Measurements from ENCODE around the gene ATP8A1. TPM values are rescaled to one million over a fixed set of nuclear protein-coding genes. Genes with fewer than 3 reads are reported as not detected.

ATP8A1 gene
- total and polyA plus RNA-seq, 9 donors = 5.0 to 10.4 (median 8.6) TPM

DNA sequence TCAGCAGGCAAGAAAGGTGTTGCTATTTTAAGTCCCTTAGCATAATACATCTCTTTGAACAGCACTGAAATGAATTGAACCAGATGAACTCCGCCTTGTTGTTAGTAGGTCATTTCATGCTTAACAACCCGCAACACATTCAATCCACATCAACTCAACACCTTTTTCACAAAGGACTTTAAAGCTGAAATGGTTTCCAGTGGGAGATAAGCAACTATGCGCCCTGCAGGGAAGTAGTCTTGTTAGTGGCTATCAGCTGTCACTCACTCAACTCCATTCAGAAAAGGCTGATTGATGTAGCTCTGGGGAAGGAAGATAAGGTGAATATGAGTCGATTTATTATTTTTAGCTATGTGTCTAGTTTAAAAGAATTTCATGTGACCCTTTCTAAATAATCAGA lies 46.0 kb downstream of the ATP8A1 start:
- H3K4me3 ChIP-seq (ENCODE audit: low read length) = no peak overlapping the region
- H3K4me1 ChIP-seq (ENCODE audit: control insufficient read depth, insufficient read depth, low read length) = no peaks in the 10 kb centered on the region
- no peaks in the 10 kb centered on the region for H3K27me3 ChIP-seq (ENCODE audit: control insufficient read depth, insufficient read depth, low read length)
- no peak for DNase-seq
- WGBS (ENCODE audit: insufficient coverage) = no CpG with 5 or more reads among the region's 4 CpGs
- no peaks in the 10 kb centered on the region for H3K36me3 ChIP-seq (ENCODE audit: control insufficient read depth, insufficient read depth, low read length)
- H3K27ac ChIP-seq (ENCODE audit: low read length) = no peak overlapping the region
- H3K9me3 ChIP-seq (replicated peaks; ENCODE audit: control insufficient read depth, low read depth, low read length) = no peaks in the 10 kb centered on the region

DNA sequence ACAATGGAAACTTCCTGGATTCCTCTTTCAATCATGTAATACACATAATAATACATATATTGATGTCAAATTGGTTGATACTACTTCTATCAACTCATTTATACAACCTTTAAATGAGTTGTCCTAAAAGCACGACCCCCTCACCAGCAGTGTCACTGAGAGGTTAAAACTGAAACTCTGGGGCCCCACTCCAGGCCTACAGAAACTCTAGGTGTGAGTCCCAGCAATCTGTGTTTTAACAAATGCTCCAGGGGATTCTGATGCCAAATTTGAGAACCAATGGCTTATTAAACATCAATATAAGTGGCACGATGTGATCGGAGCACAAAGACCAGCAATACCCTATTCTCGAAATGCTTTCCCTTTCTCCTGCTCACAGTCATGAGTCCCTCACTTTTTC lies 47.9 kb downstream of the ATP8A1 start:
- Histone ChIP-seq H3K9me3 (replicated peaks; ENCODE audit: control insufficient read depth, low read depth, low read length) (no peaks in the 10 kb centered on the region), H3K4me1 (ENCODE audit: control insufficient read depth, insufficient read depth, low read length) (no peaks in the 10 kb centered on the region), H3K36me3 (ENCODE audit: control insufficient read depth, insufficient read depth, low read length) (no peaks in the 10 kb centered on the region), H3K27me3 (ENCODE audit: control insufficient read depth, insufficient read depth, low read length) (no peaks in the 10 kb centered on the region), H3K4me3 (ENCODE audit: low read length) (no peak overlapping the region), H3K27ac (ENCODE audit: low read length) (no peak overlapping the region)
- no peak for DNase-seq
- 83% methylated on average over 2 of the region's 4 CpGs for WGBS (ENCODE audit: insufficient coverage)

DNA sequence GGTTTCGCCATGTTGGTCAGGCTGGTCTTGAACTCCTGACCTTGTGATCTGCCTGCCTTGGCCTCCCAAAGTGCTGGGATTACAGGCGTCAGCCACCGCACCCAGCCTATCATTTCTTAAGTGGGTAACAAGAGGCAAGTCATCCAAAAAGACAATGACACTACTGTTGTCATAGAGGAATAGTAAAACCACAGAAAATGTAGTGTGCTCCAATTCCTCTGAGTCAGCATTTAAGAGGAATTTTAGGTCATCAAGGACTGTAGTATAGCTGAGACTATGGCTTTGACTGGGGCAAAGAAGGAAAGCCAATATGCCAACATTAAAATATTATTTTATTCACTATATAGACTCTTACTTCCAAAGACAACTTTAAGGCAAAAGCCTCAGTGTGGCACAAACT lies 48.4 kb downstream of the ATP8A1 start:
- Histone ChIP-seq H3K4me3 (ENCODE audit: low read length) (no peak overlapping the region), H3K4me1 (ENCODE audit: control insufficient read depth, insufficient read depth, low read length) (no peaks in the 10 kb centered on the region), H3K27me3 (ENCODE audit: control insufficient read depth, insufficient read depth, low read length) (no peaks in the 10 kb centered on the region), H3K9me3 (replicated peaks; ENCODE audit: control insufficient read depth, low read depth, low read length) (no peaks in the 10 kb centered on the region), H3K36me3 (ENCODE audit: control insufficient read depth, insufficient read depth, low read length) (no peaks in the 10 kb centered on the region), H3K27ac (ENCODE audit: low read length) (no peak overlapping the region)
- WGBS (ENCODE audit: insufficient coverage) = 90% methylated on average over 2 of the region's 3 CpGs
- no peak for DNase-seq

DNA sequence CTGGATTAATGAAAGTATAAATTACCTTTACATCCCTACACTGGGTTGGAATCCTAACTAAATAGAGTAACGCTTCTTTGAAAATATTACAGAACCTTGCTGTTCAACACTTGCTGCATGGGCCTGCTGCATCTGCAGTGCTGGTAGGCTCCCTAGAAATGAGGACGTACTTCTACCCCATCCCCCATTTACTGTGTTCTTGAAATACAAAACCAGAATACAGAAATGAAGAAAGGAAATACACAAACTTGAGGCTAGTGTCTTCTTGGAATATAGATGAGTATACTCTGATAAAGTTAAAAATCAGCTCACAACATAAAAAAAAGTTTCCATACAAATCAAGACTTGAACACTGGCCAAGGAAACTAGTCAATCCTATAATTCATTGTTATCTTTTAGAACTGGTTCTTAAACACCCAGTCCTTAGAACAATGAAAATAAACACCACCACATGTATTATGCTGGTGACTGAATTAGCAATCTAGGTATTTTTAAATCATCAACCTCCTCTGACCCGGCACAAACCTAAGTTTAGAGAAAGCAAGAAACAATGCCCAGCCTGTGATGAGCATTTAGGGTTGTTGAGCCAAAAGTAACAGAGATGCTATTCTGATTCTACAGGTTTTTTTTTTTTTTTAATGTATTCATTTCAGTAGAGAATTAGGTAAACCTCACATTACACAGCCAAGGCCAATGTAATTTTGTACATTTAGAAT lies 49.7 kb downstream of the ATP8A1 start:
- Histone ChIP-seq H3K9me3 (replicated peaks; ENCODE audit: control insufficient read depth, low read depth, low read length) (no peaks in the 10 kb centered on the region), H3K27ac (ENCODE audit: low read length) (no peak overlapping the region), H3K27me3 (ENCODE audit: control insufficient read depth, insufficient read depth, low read length) (no peaks in the 10 kb centered on the region), H3K4me1 (ENCODE audit: control insufficient read depth, insufficient read depth, low read length) (no peaks in the 10 kb centered on the region), H3K4me3 (ENCODE audit: low read length) (no peak overlapping the region), H3K36me3 (ENCODE audit: control insufficient read depth, insufficient read depth, low read length) (no peaks in the 10 kb centered on the region)
- no CpG with 5 or more reads among the region's 3 CpGs for WGBS (ENCODE audit: insufficient coverage)
- DNase-seq = no peak

DNA sequence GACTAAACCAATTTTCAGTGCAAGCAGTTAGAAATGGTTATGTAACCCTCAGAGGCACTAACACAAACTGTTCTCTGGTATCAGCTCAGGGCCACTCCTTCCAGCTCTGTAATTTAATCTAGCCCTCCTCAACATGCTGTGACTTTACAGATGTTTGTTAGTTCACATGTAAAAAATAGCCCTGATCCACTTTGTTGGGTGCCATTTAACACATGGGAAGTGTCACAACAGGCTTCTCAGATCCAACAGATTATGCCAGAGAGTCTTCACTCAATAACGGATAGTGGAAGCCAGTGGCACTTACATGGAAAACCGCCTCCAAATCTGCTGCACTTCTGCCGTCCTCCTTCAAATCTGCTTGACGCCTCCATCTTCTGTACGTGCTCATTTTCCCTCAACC lies 51.6 kb downstream of the ATP8A1 start:
- Histone ChIP-seq H3K27ac (ENCODE audit: low read length) (no peak overlapping the region), H3K36me3 (ENCODE audit: control insufficient read depth, insufficient read depth, low read length) (no peaks in the 10 kb centered on the region), H3K9me3 (replicated peaks; ENCODE audit: control insufficient read depth, low read depth, low read length) (no peaks in the 10 kb centered on the region), H3K4me1 (ENCODE audit: control insufficient read depth, insufficient read depth, low read length) (no peaks in the 10 kb centered on the region), H3K4me3 (ENCODE audit: low read length) (no peak overlapping the region), H3K27me3 (ENCODE audit: control insufficient read depth, insufficient read depth, low read length) (no peaks in the 10 kb centered on the region)
- WGBS (ENCODE audit: insufficient coverage) = 70% methylated on average over 5 of the region's 5 CpGs
- peak; percentile 8 for DNase-seq

DNA sequence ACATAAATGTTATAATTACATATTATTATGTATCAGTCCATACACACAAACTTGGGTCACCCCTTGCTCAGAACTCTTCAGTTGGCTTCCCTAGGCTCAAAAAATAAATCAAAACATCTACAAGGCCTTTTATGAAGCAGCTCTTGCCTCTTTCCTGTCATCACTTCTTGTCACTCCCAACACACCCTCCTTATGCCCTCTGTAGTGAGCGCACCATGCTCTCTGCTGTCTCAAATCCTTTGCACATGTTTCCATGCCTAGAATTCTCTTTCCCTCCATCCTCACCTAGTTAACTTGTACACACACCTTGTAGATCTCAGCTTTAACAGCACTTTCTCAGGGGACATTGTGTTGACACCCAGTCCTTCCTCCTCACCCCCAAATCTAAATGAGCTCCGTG lies 53.0 kb downstream of the ATP8A1 start:
- no peaks in the 10 kb centered on the region for H3K4me1 ChIP-seq (ENCODE audit: control insufficient read depth, insufficient read depth, low read length)
- 93% methylated on average over 1 of the region's 2 CpGs for WGBS (ENCODE audit: insufficient coverage)

DNA sequence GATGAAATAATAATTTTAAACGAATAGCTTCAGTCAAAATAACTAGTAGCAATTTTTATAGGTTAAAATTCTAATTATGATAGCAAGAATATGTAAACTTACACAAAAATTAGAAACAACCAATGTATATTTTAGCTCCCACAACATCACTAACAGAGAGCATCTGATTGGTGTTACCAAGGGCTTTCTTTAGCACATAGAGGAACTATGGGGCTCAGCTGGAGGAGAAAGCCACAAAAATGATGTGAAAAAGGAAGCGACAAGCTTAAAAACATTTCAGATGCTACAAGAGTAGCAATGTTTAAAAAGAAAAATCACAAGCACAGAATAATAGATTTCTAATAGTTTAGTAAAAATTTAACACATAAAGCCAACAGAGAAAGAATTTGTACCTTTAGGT lies 56.3 kb downstream of the ATP8A1 start:
- no CpG with 5 or more reads among the region's 2 CpGs for WGBS (ENCODE audit: insufficient coverage)
- no peaks in the 10 kb centered on the region for H3K9me3 ChIP-seq (replicated peaks; ENCODE audit: control insufficient read depth, low read depth, low read length)
- H3K4me3 ChIP-seq (ENCODE audit: low read length) = no peak overlapping the region
- H3K27ac ChIP-seq (ENCODE audit: low read length) = no peak overlapping the region
- no peaks in the 10 kb centered on the region for H3K4me1 ChIP-seq (ENCODE audit: control insufficient read depth, insufficient read depth, low read length)
- no peaks in the 10 kb centered on the region for H3K27me3 ChIP-seq (ENCODE audit: control insufficient read depth, insufficient read depth, low read length)
- no peak for DNase-seq
- no peaks in the 10 kb centered on the region for H3K36me3 ChIP-seq (ENCODE audit: control insufficient read depth, insufficient read depth, low read length)

More for the DNA sequence above, 53.0 kb downstream of the ATP8A1 start:
- H3K36me3 ChIP-seq (ENCODE audit: control insufficient read depth, insufficient read depth, low read length) = no peaks in the 10 kb centered on the region
- H3K27ac ChIP-seq (ENCODE audit: low read length) = no peak overlapping the region
- no peaks in the 10 kb centered on the region for H3K27me3 ChIP-seq (ENCODE audit: control insufficient read depth, insufficient read depth, low read length)
- no peak overlapping the region for H3K4me3 ChIP-seq (ENCODE audit: low read length)
- no peaks in the 10 kb centered on the region for H3K9me3 ChIP-seq (replicated peaks; ENCODE audit: control insufficient read depth, low read depth, low read length)
- no peak for DNase-seq

DNA sequence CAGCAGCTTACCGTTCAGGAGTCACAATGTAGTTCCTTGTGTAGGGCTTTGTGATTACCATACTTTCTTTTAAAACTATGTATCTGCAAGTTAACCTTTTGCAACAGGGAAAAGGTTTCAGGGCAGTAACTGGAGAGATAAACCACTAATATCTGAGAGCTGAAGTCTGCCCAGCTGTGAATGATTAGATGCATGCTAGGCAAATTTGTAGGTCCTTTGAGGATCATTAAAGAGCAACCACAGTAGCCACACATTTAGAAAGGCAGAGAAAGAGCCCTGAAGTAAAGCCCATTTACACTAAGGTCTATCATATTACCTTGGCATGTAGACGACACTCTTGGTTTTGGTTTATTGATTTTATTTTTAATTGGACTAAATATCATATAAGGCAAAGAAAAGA lies 60.0 kb downstream of the ATP8A1 start:
- WGBS (ENCODE audit: insufficient coverage) = no CpG with 5 or more reads among the region's 2 CpGs
- DNase-seq = no peak
- H3K27ac ChIP-seq (ENCODE audit: low read length) = no peak overlapping the region
- H3K9me3 ChIP-seq (replicated peaks; ENCODE audit: control insufficient read depth, low read depth, low read length) = no peaks in the 10 kb centered on the region
- no peak overlapping the region for H3K4me3 ChIP-seq (ENCODE audit: low read length)
- no peaks in the 10 kb centered on the region for H3K27me3 ChIP-seq (ENCODE audit: control insufficient read depth, insufficient read depth, low read length)
- no peaks in the 10 kb centered on the region for H3K36me3 ChIP-seq (ENCODE audit: control insufficient read depth, insufficient read depth, low read length)
- no peaks in the 10 kb centered on the region for H3K4me1 ChIP-seq (ENCODE audit: control insufficient read depth, insufficient read depth, low read length)

DNA sequence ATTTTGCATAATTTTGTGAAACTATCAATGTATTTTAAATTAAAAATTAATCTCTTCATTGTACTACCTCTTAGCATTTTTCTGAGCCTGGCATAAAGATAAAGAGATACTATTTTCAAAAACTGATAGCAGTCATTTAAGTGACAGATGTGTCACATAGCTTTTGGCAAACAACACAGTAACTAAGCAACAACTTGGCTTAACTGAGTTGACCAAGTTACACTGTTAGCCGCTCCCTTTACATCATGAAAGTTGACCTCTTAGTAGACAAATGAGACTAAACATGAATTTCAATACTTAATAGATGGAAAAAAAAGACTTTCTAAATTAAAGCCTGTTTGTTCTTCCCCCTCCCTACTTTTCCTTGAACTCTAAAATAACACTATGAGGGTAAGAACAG lies 62.0 kb downstream of the ATP8A1 start:
- DNase-seq = peak; percentile 18
- H3K27ac ChIP-seq (ENCODE audit: low read length) = no peak overlapping the region
- WGBS (ENCODE audit: insufficient coverage) = no CpG with 5 or more reads among the region's 1 CpG

DNA sequence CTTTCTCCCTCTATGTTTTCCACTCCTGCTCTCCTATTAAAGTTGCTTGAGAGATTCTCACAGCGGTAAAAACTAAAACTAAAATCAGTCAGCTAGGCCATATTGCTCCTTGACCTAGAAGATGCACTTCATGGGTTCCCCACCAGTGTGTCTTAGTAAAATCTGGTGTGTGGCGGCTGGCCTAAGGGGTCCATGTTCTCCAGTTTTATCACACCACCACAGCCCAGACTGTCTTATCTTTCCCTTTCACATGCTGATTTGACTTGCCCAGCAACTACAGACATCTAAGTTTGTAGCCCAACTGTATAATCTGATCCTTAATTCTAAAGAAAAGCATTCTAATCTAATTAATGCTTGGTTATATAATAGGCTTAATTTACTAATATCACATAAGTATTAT lies 68.0 kb downstream of the ATP8A1 start:
- Histone ChIP-seq H3K36me3 (ENCODE audit: control insufficient read depth, insufficient read depth, low read length) (no peaks in the 10 kb centered on the region), H3K27ac (ENCODE audit: low read length) (no peak overlapping the region), H3K4me3 (ENCODE audit: low read length) (no peak overlapping the region), H3K9me3 (replicated peaks; ENCODE audit: control insufficient read depth, low read depth, low read length) (no peaks in the 10 kb centered on the region), H3K27me3 (ENCODE audit: control insufficient read depth, insufficient read depth, low read length) (no peaks in the 10 kb centered on the region), H3K4me1 (ENCODE audit: control insufficient read depth, insufficient read depth, low read length) (no peaks in the 10 kb centered on the region)
- DNase-seq = no peak
- 100% methylated on average over 1 of the region's 2 CpGs for WGBS (ENCODE audit: insufficient coverage)

More for the DNA sequence above, 62.0 kb downstream of the ATP8A1 start:
- Histone ChIP-seq H3K36me3 (ENCODE audit: control insufficient read depth, insufficient read depth, low read length) (no peaks in the 10 kb centered on the region), H3K9me3 (replicated peaks; ENCODE audit: control insufficient read depth, low read depth, low read length) (no peaks in the 10 kb centered on the region), H3K4me3 (ENCODE audit: low read length) (no peak overlapping the region), H3K27me3 (ENCODE audit: control insufficient read depth, insufficient read depth, low read length) (no peaks in the 10 kb centered on the region), H3K4me1 (ENCODE audit: control insufficient read depth, insufficient read depth, low read length) (no peaks in the 10 kb centered on the region)

DNA sequence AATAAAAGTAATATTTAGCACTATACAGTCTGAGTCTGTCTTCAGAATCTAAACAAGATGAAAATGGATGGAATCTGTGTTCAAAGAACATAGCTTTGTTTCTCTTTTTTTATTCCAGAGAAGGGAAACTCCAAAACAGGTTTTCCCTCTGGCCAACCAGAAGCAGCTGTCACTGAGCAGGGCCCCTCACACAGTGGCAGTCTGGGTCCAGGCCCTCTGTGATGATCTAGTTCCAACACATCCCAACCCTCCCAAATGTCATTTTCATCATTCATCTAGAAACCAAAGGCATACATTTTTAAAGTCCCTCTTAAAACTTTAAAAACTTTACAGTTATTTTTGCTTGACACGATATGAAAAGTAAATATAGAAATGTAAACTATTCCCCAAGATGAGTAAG lies 70.1 kb downstream of the ATP8A1 start:
- Histone ChIP-seq H3K9me3 (replicated peaks; ENCODE audit: control insufficient read depth, low read depth, low read length) (no peaks in the 10 kb centered on the region), H3K27ac (ENCODE audit: low read length) (no peak overlapping the region), H3K36me3 (ENCODE audit: control insufficient read depth, insufficient read depth, low read length) (no peaks in the 10 kb centered on the region), H3K4me1 (ENCODE audit: control insufficient read depth, insufficient read depth, low read length) (no peaks in the 10 kb centered on the region), H3K4me3 (ENCODE audit: low read length) (no peak overlapping the region), H3K27me3 (ENCODE audit: control insufficient read depth, insufficient read depth, low read length) (no peaks in the 10 kb centered on the region)
- WGBS (ENCODE audit: insufficient coverage) = no CpG with 5 or more reads among the region's 1 CpG
- no peak for DNase-seq
